Testis (tissue), 2 donors: Measurements from ENCODE around the gene FOXD2.

Experiments used
- CTCF ChIP-seq, 3 experiments: fragments of 450-650 bp in 2 of 3; fragments of 200-600 bp in 1 of 3; sonication (generic) in 1 of 3; IDR thresholded peaks; one replicate each; pipeline ENCODE4 v1.5.1; 2016 to 2019; ENCODE audit warnings: antibody characterized with exemption in 3 of 3, mild to moderate bottlenecking in 2 of 3, moderate library complexity in 1 of 3
- POLR2A ChIP-seq: fragments of 450-650 bp; IDR thresholded peaks from one replicate; pipeline ENCODE4 v1.6.1; 2017; ENCODE audit warnings: antibody characterized with exemption, mild to moderate bottlenecking, moderate library complexity

GRCh38 chr1:47405697-47406096 lies 32.1 kb upstream of the FOXD2 start:
- TF ChIP-seq CTCF (IDR thresholded peaks at IDR 0.05) (no peak), POLR2A (no peak)
